Measurements from ENCODE around the gene POLR3K.
"Not testable (repeated sequence)": the region's sequence is repeated elsewhere in the genome, so short reads cannot be mapped to it uniquely, and the experiment has no call there.

The POLR3K gene

GRCh38 chr16:63998-64913 lies 10.8 kb upstream of the POLR3K start:
- DNase-seq (ENCODE audit: low spot score): no peak

- DNase-seq (ENCODE audit: low spot score): no peak
Observed at GRCh38 chr16:63466-63865, 10.1 kb upstream of the POLR3K start.

GRCh38 chr16:62968-63391 lies 9.6 kb upstream of the POLR3K start:
- no peak for DNase-seq (ENCODE audit: low spot score)

- no peak for DNase-seq (ENCODE audit: low spot score)
Observed at GRCh38 chr16:62283-62967, 9.0 kb upstream of the POLR3K start.

- DNase-seq (ENCODE audit: low spot score): no peak
Observed at GRCh38 chr16:61879-62281, 8.5 kb upstream of the POLR3K start.

GRCh38 chr16:60929-61878 lies 7.8 kb upstream of the POLR3K start:
- no peak for DNase-seq (ENCODE audit: low spot score)

- DNase-seq (ENCODE audit: low spot score): no peak
Observed at GRCh38 chr16:60166-60565, 6.8 kb upstream of the POLR3K start.

GRCh38 chr16:59440-60059 lies 6.1 kb upstream of the POLR3K start:
- no peak for DNase-seq (ENCODE audit: low spot score)

GRCh38 chr16:58491-59439 lies 5.4 kb upstream of the POLR3K start:
- DNase-seq (ENCODE audit: low spot score): no peak

GRCh38 chr16:57711-58110 lies 4.3 kb upstream of the POLR3K start:
- no peak for DNase-seq (ENCODE audit: low spot score)

- no peak for DNase-seq (ENCODE audit: low spot score)
Observed at GRCh38 chr16:56231-56927, 3.0 kb upstream of the POLR3K start.

GRCh38 chr16:55571-56136 lies 2.2 kb upstream of the POLR3K start:
- DNase-seq (ENCODE audit: low spot score): no peak

GRCh38 chr16:54237-54581 lies 801 bp upstream of the POLR3K start:
- no peak for DNase-seq (ENCODE audit: low spot score)

GRCh38 chr16:50769-51591 lies 2.4 kb downstream of the POLR3K start:
- peak; percentile 25 for DNase-seq (ENCODE audit: low spot score)

- no peak for DNase-seq (ENCODE audit: low spot score)
Observed at GRCh38 chr16:47234-47633, 6.2 kb downstream of the POLR3K start.

GRCh38 chr16:46510-46909 lies 6.9 kb downstream of the POLR3K start:
- DNase-seq (ENCODE audit: low spot score): not testable (repeated sequence)

- DNase-seq (ENCODE audit: low spot score): no peak
Observed at GRCh38 chr16:45454-45853, 8.0 kb downstream of the POLR3K start.

GRCh38 chr16:44655-45054 lies 8.8 kb downstream of the POLR3K start:
- DNase-seq (ENCODE audit: low spot score): no peak

- no peak for DNase-seq (ENCODE audit: low spot score)
Observed at GRCh38 chr16:43294-43693, 10.1 kb downstream of the POLR3K start.
